Stimulated activated CD4-positive, alpha-beta T cell treated with anti-CD3 and anti-CD28 coated beads, Interleukin-12 subunit alpha, Interleukin-12 subunit beta, amount 100 ng/mL, for 48 hours (primary cell): ENCODE data around the gene HADHA.
A peak's percentile ranks its signal among the peaks of the same experiment; 100 is the strongest.

Experiments used
- DNase-seq, 3 donors: peaks; one replicate each; pipeline ENCODE4 v3.0.0-alpha.2; 2020; ENCODE audit warnings: low read depth in 2 of 3, low spot score in 1 of 3

The HADHA gene

GRCh38 chr2:26195040-26195984 is 49.1 kb downstream of the HADHA start:
- DNase-seq = no peak

- DNase-seq = no peak
Observed at GRCh38 chr2:26193578-26194231, 50.7 kb downstream of the HADHA start.

GRCh38 chr2:26191316-26192159 is 52.9 kb downstream of the HADHA start:
- DNase-seq = no peak

- DNase-seq = no peak
Observed at GRCh38 chr2:26190369-26190768, 54.1 kb downstream of the HADHA start.

GRCh38 chr2:26189751-26190150 is 54.7 kb downstream of the HADHA start:
- DNase-seq = no peak

- no peak for DNase-seq
Observed at GRCh38 chr2:26189123-26189522, 55.3 kb downstream of the HADHA start.

- no peak for DNase-seq
Observed at GRCh38 chr2:26187537-26188104, 56.8 kb downstream of the HADHA start.

- DNase-seq = no peak
Observed at GRCh38 chr2:26187114-26187513, 57.3 kb downstream of the HADHA start.

GRCh38 chr2:26185954-26186770 is 58.3 kb downstream of the HADHA start:
- no peak for DNase-seq

- DNase-seq = no peak
Observed at GRCh38 chr2:26185304-26185928, 59.0 kb downstream of the HADHA start.

- DNase-seq = peak; percentile 71 to 78 (median 72)
Observed at GRCh38 chr2:26184555-26185303, 59.7 kb downstream of the HADHA start.

GRCh38 chr2:26184121-26184520 is 60.3 kb downstream of the HADHA start:
- no peak for DNase-seq

- DNase-seq = no peak
Observed at GRCh38 chr2:26182887-26183630, 61.4 kb downstream of the HADHA start.

- DNase-seq = no peak
Observed at GRCh38 chr2:26182441-26182840, 62.0 kb downstream of the HADHA start.

GRCh38 chr2:26179446-26179913 is 65.0 kb downstream of the HADHA start:
- no peak for DNase-seq

- no peak for DNase-seq
Observed at GRCh38 chr2:26178746-26179436, 65.5 kb downstream of the HADHA start.

- DNase-seq = no peak
Observed at GRCh38 chr2:26178246-26178645, 66.2 kb downstream of the HADHA start.

GRCh38 chr2:26177122-26177521 is 67.3 kb downstream of the HADHA start:
- DNase-seq = no peak
